IPS DF 19.7 (cell line): ENCODE data around the gene RHOT2.

ENCODE experiments used
- DNase-seq: peaks from one replicate; pipeline ENCODE4 v3.0.0-alpha.2; 2013; ENCODE audit warnings: low read depth, low spot score

RHOT2 gene

GRCh38 chr16:670485-671352, 2.8 kb downstream of the RHOT2 start:
- DNase-seq, result no peak

GRCh38 chr16:671353-672131, 3.6 kb downstream of the RHOT2 start:
- DNase-seq, result no peak

- DNase-seq, result no peak
Observed at GRCh38 chr16:672371-672770, 4.4 kb downstream of the RHOT2 start.

- DNase-seq, result no peak
Observed at GRCh38 chr16:672851-673250, 4.9 kb downstream of the RHOT2 start.

GRCh38 chr16:673399-673991, 5.6 kb downstream of the RHOT2 start:
- DNase-seq, result no peak

- DNase-seq, result no peak
Observed at GRCh38 chr16:674214-674881, 6.4 kb downstream of the RHOT2 start.

- no peak for DNase-seq
Observed at GRCh38 chr16:674968-675883, 7.3 kb downstream of the RHOT2 start, which contains the start of gene RHBDL1. Gene RHBDL1, plus strand, starts transcription at chr16:675671. Its CDS starts 120 bp downstream, at chr16:675791.

GRCh38 chr16:675884-676564, 8.1 kb downstream of the RHOT2 start:
- no peak for DNase-seq

- DNase-seq, result no peak
Observed at GRCh38 chr16:676565-676902, 8.6 kb downstream of the RHOT2 start.

GRCh38 chr16:676913-677312, 9.0 kb downstream of the RHOT2 start:
- DNase-seq, result no peak

- DNase-seq, result no peak
Observed at GRCh38 chr16:677316-678190, 9.6 kb downstream of the RHOT2 start.

GRCh38 chr16:678209-678857, 10.4 kb downstream of the RHOT2 start:
- no peak for DNase-seq

- DNase-seq, result no peak
Observed at GRCh38 chr16:678858-679813, 11.2 kb downstream of the RHOT2 start.

GRCh38 chr16:679814-680624, 12.1 kb downstream of the RHOT2 start, which contains the start of gene STUB1:
Gene STUB1, plus strand, starts transcription at chr16:680410. Its CDS starts 116 bp downstream, at chr16:680526.
- no peak for DNase-seq

GRCh38 chr16:680625-680945, 12.7 kb downstream of the RHOT2 start:
- no peak for DNase-seq

GRCh38 chr16:680967-681745, 13.2 kb downstream of the RHOT2 start:
- DNase-seq, result no peak
